ENCODE data around the gene MYLIP.

- TF ChIP-seq CTCF (IDR thresholded peaks at IDR 0.05) = no peak
- TF ChIP-seq EZH2 (IDR thresholded peaks at IDR 0.05; ENCODE audit: borderline replicate concordance, insufficient read depth, low read depth, low read length, poor library complexity, severe bottlenecking) = no peak
Measured at GRCh38 chr6:16126056-16126455, 2.8 kb upstream of the MYLIP start.

Measured in B cell (primary cell).